ENCODE data around the gene TOMM5.

The TOMM5 gene

DNA sequence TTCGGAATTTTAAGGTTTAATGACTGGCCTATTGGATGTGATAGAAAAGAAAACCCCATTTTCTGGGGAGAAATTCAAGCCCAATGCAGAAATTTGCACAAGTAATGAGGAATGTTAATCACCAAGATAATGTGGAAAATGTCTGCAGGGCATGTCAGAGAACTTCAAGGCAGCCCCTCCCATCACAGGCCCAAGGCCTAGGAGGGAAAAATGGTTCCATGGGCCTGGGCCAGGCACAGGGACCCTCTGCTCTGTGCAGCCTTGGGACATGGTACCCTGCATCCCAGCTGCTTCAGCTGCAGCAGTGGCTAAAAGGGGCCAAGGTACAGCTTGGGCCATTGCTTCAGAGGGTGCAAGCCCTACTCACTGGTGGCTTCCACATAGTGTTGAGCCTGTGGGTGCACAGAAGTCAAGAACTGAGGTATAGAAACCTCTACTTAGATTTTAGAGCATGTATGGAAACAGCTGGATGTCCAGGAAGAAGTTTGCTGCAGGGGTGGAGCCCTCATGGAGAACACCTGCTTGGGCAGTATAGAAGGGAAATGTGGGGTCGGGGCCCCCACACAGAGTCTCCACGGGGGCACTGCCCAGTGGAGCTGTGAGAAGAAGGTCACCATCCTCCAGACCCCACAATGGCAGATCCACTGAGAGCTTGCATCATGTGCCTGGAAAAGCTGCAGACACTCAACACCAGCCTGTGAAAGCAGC is 28.4 kb downstream of the TOMM5 start:
- no peak for DNase-seq (ENCODE audit: low read depth in 2 of 2)

GRCh38 chr9:37562826-37563225 is 29.6 kb downstream of the TOMM5 start:
- no peak for DNase-seq (ENCODE audit: low read depth in 2 of 2)

- DNase-seq (ENCODE audit: low read depth in 2 of 2) = no peak
These were observed 30.7 kb downstream of the TOMM5 start for GRCh38 chr9:37561682-37562081.

DNA sequence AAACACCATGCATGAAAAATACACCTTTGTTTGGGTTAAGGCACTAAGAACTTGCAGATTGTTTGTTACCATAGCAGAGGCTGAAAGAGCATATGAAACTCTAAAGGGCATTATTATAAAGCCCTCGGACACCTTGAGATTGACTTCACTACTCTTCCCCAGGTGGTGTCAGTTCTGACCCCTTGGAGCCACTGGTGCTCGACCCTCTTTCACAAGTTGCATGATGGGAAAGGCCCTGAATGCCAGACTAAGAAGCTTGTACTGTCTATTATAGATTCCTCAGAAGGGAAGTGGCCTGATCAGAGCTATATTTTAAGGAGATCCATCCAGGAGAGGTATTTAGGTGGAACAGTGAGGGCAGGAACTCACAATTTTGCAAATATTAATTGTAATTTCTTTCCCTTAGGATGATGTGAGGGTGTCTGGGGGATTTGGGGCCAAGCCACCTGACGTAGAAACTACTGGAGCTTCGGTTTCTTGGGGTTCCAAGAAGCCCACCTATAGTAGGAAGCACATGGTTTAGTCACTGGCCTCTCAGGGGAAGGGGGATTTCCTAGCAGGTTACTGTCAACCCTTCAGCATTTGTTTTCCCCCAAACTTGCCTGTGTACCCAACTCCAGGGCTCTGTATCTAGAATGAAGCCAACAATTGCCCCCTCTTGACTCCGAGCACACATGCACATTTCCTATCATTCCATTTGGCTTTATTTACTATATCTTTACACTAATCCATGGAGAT is 32.4 kb downstream of the TOMM5 start:
- no peak for DNase-seq (ENCODE audit: low read depth in 2 of 2)

GRCh38 chr9:37559125-37559524 is 33.3 kb downstream of the TOMM5 start:
- DNase-seq (ENCODE audit: low read depth in 2 of 2) = no peak

DNA sequence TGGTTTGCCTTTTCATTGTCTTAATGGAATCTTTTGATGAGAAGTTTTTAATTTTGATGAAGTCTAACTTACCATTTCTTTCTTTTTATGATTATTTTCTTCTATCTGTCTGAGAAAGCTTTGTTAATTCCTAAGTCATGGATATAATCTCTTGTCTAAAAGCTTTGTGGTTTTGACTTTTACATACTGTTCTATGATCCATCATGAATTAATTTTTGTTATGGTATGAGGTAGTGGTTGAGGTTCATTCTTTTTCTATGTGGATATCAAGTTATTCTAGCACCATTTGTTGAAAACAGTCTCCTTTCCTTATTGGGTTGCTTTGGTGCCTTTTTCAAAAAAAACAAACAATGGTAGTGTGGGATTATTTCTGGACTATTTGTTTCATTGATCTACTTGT is 36.6 kb downstream of the TOMM5 start:
- no peak for DNase-seq (ENCODE audit: low read depth in 2 of 2)

DNA sequence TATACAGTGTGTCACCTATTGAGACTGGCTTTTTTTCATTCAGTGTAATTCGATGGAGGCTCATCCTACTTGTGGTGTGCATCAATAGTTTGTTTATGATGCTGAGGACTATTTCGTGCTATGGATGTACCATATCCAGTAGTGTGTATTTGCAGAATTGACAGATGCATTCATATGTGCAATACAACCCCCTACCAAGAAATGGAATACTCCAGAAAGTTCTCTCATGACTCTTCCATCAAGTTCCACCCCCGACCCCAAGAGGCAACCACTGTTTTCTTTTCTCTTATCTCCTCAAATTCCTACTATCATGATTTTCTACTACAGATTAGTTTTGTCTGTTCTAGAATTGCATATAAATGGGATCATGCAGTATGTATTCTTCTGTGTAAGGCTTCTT is 38.1 kb downstream of the TOMM5 start:
- DNase-seq (ENCODE audit: low read depth in 2 of 2) = no peak

GRCh38 chr9:37551888-37552287 is 40.5 kb downstream of the TOMM5 start:
- no peak for DNase-seq (ENCODE audit: low read depth in 2 of 2)

DNA sequence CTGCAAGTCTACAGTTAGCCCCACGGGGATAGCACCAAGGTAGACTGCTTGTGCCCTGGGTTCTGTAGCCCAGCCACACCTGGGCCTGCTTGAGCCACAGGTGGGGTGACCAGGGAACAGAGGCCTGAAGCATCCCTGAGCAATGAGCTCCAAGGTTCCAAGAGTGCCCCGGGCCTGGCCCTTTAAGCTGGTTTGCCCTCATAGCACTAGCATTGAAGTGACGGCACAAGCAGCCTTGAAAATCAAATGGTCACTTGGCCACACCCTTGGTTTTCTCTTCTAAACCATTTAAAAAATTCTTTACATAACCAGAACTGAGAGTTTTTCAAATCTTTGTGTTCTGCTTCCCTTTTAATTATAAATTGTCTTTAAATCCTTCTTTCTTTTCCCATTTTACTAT is 40.9 kb downstream of the TOMM5 start:
- DNase-seq (ENCODE audit: low read depth in 2 of 2) = no peak

GRCh38 chr9:37550781-37551180 is 41.6 kb downstream of the TOMM5 start:
- DNase-seq (ENCODE audit: low read depth in 2 of 2) = no peak

GRCh38 chr9:37549527-37549926 is 42.9 kb downstream of the TOMM5 start:
- no peak for DNase-seq (ENCODE audit: low read depth in 2 of 2)

DNA sequence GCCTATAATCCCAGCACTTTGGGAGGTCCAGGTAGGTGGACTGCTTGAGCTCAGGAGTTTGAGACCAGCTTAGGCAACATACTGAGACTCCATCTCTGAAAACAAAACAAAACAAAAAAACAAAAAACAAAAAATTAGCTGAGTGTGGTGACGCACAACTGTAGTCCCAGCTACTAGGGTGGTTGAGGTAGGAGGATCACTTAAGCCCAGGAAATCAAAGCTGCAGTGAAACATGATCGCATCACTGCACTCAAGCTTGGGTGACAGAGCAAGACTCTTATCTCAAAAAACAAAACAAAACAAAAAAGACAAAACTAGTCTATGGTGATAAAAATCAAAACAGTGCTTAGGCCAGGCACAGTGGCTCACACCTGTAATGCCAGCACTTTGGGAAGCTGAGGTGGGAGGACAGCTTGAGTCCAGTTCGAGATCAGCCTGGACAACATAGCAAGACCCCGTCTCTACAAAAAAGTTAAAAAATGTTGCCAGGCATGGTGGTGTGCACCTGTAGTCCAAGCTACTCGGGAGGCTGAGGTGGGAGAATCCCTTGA is 45.0 kb downstream of the TOMM5 start:
- no peak for DNase-seq (ENCODE audit: low read depth in 2 of 2)

DNA sequence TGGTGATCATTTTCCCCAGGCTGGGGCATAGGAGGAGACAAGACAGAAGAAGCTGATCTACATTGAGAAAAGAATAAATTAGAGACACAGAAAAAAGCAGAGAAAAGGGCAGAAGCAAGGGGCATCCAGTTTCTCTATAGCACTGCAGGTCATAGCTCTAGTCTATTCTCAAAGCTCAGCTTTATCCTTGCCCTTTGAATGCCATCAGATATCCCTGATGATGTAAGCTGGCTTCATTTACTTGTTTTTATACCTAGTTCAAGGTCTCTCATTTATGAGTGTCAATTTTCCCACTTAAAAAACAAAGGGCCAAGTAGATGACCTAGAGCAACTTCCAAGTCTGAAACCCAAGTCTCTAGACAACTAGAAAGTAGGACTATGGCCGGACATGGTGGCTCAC is 48.9 kb downstream of the TOMM5 start:
- no peak for DNase-seq (ENCODE audit: low read depth in 2 of 2)

DNA sequence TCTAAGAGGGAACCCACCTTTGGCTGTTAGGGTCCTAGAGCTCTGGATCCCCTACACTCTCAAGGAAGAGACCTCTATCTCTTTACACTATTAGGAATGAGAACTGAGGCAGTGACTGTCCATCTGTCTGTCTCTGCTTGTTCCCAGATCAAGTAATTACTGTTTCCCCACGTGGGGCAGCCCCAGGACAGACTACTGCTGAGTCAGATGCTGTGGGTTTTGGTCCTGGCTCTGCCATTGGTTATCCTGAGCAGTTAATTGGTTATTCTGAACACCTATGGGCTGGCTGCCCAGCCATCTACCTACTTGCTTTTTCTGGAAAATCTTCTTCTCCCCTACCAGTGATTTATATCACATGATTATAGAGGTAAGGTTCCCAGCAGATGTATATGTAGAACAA is 49.5 kb downstream of the TOMM5 start:
- DNase-seq (ENCODE audit: low read depth in 2 of 2) = no peak

- no peak for DNase-seq (ENCODE audit: low read depth in 2 of 2)
These were observed 49.9 kb downstream of the TOMM5 start for GRCh38 chr9:37542488-37542887.

DNA sequence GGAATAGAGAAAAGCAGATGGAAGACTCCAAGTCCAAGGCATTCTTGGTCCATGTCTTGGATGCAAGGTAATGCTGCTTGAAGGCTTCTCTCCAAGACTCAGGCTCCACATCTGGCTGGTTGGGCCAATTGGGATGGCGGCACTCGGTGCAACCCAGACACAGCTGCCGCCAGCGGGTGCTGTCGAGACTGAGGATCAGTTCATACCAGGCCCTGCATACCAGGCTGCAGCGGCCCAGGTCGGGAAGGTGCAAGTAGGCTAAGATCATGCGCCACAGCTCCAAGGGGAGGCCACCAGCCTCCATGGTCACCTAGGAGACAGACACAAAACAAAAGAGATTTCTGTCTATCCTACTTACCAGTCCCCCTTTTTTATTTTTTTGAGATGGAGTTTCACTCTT is 50.9 kb downstream of the TOMM5 start:
- DNase-seq (ENCODE audit: low read depth in 2 of 2) = no peak

GRCh38 chr9:37540634-37541033 is 51.8 kb downstream of the TOMM5 start:
- no peak for DNase-seq (ENCODE audit: low read depth in 2 of 2)

- DNase-seq (ENCODE audit: low read depth in 2 of 2) = no peak
These were observed 52.8 kb downstream of the TOMM5 start for GRCh38 chr9:37539634-37540033.
